GM19438 (cell line): ENCODE results near the gene ADGRL2.
"Not testable (repeated sequence)": the region's sequence is repeated elsewhere in the genome, so short reads cannot be mapped to it uniquely, and the experiment has no call there.

ENCODE experiments used
- ATAC-seq: cut with Tn5 transposase; IDR thresholded peaks from one replicate; pipeline ENCODE4 v1.9.1; 2021; ENCODE audit warnings: low read depth; ENCODE audit not compliant: unreplicated experiment

The ADGRL2 gene

DNA sequence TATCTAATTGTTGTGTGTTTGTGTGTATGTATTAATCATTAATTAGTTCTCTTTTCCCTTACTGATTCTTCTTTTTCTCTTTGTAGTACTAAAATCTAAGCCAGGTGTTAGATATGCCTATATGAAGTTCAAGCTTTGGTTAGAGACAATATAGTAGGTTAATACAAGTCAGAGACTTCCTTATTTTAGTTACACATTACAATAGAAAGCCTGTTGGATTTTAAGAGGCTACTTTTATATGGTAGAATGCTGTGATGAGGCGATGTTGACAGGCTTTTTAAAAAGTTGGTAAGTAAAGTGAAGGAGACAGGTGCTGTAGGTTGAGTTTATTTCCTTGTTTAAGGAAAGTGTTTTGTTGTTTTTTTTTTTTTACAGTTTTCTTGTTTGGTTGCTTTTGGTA lies 45.9 kb downstream of the ADGRL2 start:
- no peak for ATAC-seq

DNA sequence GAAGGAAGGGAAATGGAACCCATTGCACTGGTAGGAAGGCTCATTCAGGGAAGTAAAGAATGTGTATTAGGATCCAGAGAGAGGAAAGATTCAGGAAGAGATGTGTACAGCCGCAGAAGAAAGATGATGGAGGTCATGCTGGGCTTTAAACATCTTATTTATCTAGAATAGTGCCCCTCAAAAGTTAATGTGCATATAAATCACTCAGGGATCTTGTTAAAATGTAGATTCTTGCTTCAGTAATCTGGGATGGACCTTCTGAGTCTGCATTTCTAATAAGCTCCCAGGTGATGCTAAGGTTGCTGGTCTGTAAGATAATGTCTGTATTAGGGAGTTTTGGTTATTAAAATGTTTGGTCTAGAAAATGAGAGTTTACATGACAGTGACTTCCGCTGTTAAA lies 46.3 kb downstream of the ADGRL2 start:
- no peak for ATAC-seq

DNA sequence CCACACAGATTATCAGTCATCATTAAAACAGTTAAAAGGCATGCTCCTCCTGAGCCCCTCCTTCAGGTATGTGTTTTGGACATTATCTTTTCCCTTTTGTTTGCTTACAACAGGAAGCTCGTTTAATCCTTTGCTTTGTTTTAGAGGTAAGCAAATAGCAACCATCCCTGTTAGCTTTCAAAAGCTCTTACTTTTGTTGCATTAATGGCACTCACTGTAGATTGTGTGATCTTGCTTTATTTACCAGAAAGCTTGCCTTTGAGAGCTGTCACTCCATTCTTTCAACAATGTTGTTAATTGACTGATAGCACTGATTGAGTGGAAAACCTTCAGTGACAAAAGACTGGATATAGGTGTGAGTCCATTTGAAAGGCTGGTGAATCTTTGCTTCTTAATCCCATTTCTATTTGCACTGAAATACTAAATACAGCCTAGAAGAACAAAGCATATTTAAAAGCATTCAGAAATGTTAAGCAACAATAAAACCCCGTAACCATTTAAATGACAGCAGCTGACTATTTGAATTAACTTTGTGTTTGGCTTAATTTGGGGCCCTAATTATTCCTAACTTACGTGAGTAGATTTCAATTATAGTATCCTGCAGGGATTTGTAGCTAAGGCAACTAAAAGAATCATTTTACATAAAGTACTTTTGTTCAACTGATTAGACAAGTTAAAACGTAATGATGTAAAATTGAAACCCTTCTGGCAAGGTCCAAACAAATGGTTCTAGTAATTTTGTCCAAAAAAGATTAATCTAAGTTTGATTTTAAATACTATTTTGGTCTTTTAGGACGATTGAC lies 48.3 kb downstream of the ADGRL2 start:
- ATAC-seq: no peak

DNA sequence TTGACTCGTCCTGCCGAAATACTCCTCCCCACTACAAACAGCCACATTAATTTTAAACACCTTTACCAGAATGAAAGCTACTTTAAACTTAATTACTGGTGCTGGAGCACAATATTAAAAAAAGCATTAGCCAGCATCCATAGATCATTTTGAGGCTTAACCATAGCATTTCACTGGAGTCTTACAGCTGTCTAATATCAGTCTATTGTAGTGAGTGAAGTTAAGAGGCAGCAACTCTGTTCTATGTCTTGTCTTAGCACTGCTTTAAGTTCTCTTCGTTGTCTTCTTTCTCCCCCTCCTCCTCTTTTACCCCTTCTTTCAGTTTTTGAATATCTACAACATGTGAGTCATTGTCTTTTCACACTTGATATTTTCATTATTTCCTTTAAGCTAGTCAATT lies 49.3 kb downstream of the ADGRL2 start:
- ATAC-seq: no peak

DNA sequence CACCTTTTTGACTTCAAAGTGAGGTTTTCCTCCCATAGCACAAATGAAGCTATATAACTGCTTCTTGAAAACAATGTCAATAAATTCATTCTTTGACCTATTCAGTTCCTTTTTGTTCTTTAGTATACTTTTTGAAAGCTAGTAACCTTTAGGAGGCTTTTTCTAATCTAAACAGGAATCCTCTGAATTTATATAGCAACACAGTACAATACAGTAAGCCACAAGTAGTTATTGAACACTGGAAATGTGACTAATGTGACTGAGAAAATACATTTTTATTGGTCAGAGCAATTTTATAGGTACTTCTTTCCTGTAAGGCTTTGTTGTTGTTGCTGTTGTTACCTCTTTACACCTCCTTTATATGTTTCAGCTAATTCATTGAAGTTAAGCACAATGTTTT lies 49.8 kb downstream of the ADGRL2 start:
- no peak for ATAC-seq

DNA sequence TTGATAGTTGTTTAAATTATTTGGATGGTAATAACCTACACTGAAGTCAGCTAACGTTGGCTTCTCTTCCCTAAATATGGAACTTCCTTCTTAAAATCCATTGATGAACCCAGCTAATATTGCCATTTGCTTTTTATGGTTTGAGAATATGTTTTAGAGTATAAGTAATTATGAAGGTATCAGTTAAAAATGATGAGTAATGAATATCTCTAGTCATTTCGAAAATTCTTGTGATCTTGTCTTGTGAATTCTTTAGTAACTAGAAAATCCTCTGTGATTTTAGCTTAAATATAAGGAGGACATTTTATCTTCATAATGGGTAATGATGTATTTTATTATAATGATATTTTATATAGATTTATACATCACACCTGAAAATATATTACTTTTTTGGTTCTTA lies 50.5 kb downstream of the ADGRL2 start:
- no peak for ATAC-seq

DNA sequence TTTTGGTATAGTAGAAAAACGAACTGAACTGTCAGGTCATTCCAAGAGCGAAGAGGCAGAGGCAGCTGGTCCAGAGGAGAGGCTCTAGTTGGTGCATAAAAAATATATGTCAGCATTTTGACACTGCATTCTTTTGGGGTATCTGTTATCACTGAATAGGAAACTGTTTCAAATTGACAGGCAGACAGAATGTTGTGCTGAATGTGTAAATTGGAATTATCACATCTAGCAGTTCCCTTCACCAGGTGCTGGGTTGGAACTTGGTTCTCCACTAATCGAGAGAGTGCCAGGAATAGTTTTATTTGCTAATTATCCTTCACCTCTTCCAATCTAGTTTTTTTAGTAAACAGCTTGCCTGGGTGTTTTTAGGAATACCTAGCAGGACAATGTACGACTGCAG lies 52.2 kb downstream of the ADGRL2 start:
- ATAC-seq: no peak

DNA sequence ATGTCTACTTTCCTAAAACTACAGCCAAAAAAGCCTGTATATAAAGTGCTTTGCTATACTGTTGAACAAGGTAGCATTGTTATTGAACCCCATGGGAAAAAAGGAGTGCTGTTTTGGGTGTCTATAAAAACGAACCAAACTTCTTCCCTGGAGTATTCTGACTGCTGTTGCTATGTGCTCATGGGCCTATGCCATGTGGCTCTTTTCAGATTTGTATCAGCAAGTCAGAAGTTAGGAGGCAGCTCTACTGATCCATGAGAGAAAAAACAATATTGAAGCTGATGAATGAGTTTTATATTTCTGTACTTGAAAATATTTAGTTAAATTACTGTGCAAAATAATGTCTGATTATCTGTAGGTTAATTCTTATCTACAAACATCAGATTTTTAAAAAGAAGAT lies 66.5 kb downstream of the ADGRL2 start:
- no peak for ATAC-seq

DNA sequence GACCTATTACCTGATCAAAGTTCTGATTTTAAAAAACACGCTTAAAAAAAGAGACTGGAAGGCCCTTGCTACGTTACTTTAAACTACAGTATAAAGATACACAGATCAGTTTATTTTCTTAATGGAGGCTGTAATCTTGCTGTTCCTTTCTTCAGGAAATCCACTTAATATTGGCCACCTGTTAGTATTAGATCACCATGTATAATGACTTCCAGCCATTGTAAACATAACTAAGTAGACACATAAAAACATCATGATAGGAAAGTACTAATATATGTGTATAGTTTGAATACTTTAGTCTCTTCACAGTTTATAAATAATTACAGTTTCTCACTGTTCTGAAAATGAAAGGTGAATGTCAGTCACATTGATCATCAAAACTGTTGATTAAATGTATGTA lies 68.6 kb downstream of the ADGRL2 start:
- ATAC-seq: no peak

DNA sequence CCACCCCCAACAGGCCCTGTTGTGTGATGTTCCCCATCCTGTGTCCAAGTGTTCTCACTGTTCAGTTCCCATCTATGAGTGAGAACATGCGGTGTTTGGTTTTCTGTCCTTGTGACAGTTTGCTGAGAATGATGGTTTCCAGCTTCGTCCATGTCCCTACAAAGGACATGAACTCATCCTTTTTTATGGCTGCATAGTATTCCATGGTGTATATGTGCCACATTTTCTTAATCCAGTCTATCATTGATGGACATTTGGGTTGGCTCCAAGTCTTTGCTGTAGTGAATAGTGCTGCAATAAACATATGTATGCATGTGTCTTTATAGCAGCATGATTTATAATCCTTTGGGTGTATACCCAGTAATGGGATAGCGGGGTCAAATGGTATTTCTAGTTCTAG lies 70.4 kb downstream of the ADGRL2 start:
- not testable (repeated sequence) for ATAC-seq

DNA sequence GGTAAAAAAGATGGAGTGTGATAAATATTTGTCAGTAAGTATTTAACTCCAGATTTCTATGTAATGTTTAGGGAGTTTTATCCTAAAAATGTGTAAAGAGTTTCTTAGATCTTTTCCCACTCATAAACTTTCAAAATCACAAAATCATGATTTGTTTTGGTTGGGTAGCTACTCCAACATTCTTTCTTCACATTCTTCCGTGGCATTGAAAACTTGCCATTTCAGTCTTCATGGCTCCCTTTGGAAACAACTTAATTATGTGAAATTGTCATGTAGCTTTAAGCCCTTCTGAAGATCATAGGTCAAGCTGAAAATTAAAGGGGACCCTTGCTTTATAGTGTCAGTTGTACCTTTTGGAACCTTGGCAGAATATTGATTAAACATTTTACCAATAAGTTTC lies 73.2 kb downstream of the ADGRL2 start:
- no peak for ATAC-seq

DNA sequence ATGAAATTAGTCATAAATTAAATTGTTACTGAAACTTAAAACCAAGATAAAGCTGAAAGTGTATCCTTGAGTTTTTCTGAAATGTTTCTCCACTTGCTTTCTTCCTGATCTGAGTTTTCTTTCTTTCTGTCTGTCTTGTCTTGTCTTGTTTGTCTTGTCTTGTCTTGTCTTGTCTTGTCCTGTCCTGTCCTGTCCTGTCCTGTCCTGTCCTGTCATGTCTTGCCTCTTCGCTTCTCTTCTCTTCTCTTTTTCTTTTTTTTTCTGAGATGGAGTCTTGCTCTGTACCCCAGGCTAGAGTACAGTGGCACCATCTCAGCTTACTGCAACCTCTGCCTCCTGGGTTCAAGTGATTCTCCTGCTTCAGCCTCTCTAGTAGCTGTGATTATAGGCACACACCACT lies 73.7 kb downstream of the ADGRL2 start:
- no peak for ATAC-seq

DNA sequence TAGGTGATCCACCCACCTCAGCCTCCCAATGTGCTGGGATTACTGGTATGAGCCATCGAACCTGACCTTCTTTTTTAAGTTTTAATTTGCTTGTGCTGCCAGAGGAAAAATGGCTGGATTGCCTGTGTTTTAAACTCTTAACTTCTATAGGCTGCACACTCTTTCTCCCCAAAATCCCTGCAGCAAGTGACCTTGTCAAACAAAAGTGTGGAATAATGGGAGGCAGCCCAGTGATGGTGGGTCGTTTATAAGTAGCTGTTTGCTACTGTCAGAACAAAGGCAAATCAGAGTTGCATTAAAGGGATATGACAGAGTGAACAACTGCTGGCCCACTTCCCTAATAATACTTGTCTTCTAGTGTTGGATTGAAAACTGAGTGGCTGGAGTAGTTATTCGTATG lies 74.2 kb downstream of the ADGRL2 start:
- no peak for ATAC-seq

DNA sequence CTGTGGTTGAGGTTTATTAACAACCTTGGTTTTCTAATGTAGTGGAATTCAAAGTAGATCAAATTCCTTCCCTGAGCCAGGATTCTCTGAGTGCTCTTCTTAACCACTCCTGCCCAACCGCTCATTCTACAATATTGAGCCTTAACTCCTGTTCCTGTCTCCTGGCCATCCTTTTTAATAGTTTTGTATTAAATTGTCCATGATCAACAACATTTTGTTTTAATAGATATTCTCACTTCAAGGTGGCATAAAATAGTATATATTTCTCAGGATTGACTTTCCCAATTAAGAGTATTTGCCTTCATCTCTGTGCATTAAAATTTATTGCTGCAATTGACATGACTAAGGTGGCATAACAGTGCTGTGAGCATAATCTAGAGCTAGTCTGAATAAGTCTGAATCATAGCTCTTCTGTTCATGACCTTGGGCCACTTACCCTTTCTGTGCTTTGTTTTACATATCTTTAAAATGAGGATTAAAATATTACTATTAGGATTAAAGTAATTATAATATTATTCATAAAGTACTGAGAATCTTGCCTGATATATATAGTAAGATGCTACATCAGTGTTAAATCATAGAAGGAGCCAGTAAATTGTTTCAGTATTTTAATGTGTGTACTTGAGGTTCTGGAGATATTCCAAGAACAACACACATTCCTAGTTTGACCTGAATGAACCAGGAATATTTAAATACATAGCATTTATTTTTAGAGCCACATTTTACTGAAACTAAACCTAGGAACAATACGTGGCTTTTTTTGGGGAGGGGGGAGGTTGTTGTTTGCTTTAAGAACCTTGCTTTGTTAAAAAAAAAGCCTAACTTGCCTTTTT lies 76.4 kb downstream of the ADGRL2 start:
- no peak for ATAC-seq

DNA sequence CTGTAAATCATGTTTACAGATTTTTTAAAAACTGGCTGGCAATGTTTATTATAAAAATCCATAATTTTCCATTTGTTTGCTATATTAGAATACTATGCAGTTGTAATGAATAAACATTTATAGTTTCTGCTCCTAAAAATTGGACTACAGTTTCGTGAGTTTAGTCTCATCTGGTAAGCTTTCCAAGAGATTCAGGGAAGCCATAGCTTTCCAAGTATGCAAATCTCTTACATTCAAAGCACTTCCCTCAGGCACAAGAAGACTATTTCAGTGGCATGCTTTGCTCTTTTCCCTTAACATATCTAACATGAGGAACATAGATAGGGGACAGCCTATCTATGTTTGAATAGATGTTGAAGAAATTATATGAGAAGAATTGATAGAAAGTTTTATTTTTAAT lies 77.2 kb downstream of the ADGRL2 start:
- no peak for ATAC-seq

DNA sequence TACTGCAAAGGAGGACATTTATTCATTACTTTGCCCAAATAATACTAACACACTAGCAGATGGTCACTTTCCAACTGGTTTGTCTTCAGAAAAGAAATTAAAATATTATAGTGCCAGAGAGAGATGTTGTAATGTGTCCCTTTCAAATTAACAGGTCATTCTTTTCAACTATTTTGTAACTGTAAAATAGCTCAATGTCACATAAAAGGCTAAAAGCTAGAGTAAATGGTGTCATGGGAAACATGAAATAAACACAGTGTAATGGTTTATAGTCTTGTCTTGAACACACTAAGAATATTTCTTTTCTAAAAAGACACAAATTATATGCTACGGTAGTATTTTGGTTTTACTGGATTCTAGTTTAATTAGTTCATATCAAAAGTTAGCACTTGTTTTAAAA lies 77.8 kb downstream of the ADGRL2 start:
- ATAC-seq: no peak

DNA sequence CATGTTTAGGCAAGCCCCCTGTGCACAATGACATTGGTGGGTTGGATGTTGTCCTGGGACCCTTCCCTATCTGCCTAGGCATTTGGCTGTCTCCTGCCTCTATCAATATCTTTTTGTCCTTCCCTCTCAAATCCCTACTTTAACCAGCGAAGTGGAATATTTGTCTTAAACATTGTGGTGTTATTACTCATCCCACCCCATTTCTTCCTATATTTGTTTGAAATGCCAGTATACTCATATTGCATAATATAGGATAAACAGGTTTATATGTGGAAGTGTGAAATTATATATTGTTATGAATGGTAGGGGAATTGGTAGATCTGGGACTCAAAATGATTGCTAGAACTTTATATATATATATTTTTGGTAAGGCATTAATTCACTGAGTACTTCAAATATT lies 80.0 kb downstream of the ADGRL2 start:
- ATAC-seq: no peak

DNA sequence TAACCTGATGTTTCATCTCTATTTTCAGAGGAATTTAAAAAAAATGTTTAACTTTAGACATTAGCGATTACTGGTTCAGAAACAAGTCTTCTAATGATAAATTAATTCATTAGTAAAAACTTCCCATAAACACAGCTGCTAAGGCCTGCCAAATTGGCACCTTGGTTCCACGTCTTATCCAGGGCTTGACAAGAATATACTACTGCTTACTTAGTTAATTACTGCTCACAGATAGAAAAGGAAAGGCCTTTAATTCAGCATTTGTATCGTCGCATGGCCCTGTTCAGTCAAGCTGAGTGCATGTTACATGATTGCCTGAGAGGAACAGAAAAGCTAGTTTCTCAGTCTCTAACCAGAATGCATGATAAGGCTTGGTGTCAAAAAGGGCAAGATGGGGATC lies 84.6 kb downstream of the ADGRL2 start:
- ATAC-seq: no peak

DNA sequence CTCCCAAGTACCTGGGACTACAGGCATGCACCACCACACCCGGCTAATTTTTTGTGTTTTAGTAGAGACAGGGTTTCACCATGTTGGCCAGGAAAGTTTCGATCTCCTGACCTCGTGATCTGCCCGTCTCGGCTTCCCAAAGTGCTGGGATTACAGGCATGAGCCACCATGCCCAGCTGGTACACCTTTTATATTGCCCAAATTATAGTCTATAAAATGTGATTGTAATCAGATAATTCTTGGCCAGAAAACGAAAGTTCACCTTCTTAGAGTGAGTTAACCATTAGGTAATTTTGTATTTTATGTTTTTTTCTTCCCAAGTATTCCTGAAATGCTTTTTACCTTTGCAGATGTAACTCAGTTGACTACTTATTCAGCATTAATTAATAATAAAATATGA lies 85.6 kb downstream of the ADGRL2 start:
- not testable (repeated sequence) for ATAC-seq

DNA sequence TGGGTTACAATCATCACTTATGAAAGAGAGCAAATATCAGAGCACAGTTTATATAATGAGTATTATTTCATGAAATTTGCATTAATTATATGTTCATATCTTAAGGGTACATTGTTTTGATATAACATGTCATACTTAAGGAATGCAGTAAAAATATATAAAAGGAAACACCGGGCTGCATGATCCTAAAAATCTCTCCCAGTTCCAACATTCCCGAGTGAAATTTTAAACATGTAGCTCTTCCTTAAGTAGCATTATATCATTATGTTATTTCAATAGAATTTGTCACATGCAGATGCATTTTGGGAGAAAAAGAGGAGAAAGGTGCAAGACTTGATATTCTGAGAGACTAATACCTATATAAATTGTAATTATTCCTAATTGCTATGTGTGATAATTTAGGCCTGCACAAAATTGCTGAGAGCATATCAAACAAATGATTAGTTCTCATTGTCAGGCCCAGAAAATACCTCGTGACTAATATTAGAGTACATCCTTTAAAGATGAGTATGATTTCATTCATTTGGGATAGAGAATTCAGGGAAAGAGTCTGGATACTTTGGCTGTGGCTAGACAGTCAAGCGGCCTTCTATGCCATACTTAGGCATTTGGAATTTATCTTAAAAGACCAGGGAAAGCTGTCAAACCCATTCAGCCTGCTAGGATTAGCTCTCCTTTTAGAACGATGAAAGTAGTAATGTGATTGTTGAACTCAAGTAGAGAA lies 86.8 kb downstream of the ADGRL2 start:
- ATAC-seq: no peak

DNA sequence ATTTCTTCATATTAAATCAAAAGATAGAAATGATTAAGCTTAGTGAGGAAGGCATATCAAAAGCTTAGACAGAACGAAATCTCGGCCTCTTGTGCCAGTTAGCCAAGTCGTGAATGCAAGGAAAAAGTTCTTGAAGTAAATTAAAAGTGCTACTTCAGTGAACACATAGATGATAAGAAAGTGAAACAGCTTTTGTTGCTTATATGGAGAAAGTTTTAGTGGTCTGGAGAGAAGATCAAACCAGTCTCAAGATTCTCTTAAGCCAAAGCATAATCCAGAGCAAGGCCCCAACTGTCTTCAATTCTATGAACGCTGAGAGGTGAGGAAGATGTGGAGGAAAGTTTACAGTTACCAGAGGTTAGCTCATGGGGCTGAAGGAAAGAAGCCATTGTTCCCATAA lies 88.4 kb downstream of the ADGRL2 start:
- ATAC-seq: no peak
